AG04450 (cell line): ENCODE data around the gene BEAN1. TPM values are rescaled to one million over a fixed set of nuclear protein-coding genes. Genes with fewer than 3 reads are reported as not detected.
A peak's percentile ranks its signal among the peaks of the same experiment; 100 is the strongest.

Experiments
- CTCF ChIA-PET: fragments of 300-600, 350-600 bp; formaldehyde crosslinking; extraction: SDS; loops from one replicate; lab custom pipeline; 2022; ENCODE audit warnings: antibody characterized with exemption, inconsistent platforms; lab: Charles Lee
- POLR2A ChIA-PET: fragments of 350-600 bp; formaldehyde crosslinking; extraction: SDS; loops from one replicate; lab custom pipeline; 2021; ENCODE audit warnings: antibody characterized with exemption, inconsistent platforms; lab: Yijun Ruan, JAX
- DNase-seq: peaks from one replicate; pipeline ENCODE4 v3.0.0-alpha.2; 2011; ENCODE audit warnings: low read depth, low spot score
- H3K27ac ChIP-seq: one replicate; pipeline ENCODE4 v1.5.1; 2012; ENCODE audit warnings: low read depth, low read length, control low read depth
- H3K27me3 ChIP-seq: one replicate; pipeline ENCODE4 v1.6.0; 2012; ENCODE audit warnings: low read length; ENCODE audit not compliant: control insufficient read depth, insufficient read depth
- H3K4me3 ChIP-seq: 2 replicates; pipeline ENCODE4 v1.5.1; 2011; ENCODE audit warnings: mild to moderate bottlenecking, low read depth, low read length, control low read depth
- H3K9me3 ChIP-seq: 2 replicates; pipeline ENCODE4 v1.5.1; 2012; ENCODE audit warnings: low read length; ENCODE audit not compliant: control insufficient read depth, insufficient read depth
- CTCF ChIP-seq: IDR thresholded peaks from 2 replicates; pipeline ENCODE4 v1.5.1; 2011; ENCODE audit warnings: low read depth, low read length, control low read depth, inconsistent platforms
- polyA plus RNA-seq: library from polyadenylated mRNA; depleted of rRNA; stranded (reverse); fragments of >200 nt; gene quantifications from 2 replicates; pipeline ENCODE4 v1.2.3, GENCODE V29; 2011

BEAN1 gene
- polyA plus RNA-seq, 1 experiment: not detected

GRCh38 chr16:66477028-66477515 lies 50.0 kb downstream of the BEAN1 start:
- H3K27ac ChIP-seq: no peak overlapping the region
- H3K9me3 ChIP-seq: no peaks in the 10 kb centered on the region; the same call in 1 of the 2 replicates
- H3K27me3 ChIP-seq: peaks cover 10% of the 10 kb centered on the region
- DNase-seq: no peak
- TF ChIP-seq CTCF: no peak
- POLR2A ChIA-PET: interaction anchor here (0.6 kb wide), 1 partner anchor 27 kb away, joined by 7 read pairs; no protein-coding TSS in a partner anchor
- CTCF ChIA-PET: interaction anchor here (1.1 to 2.8 kb wide), 4 partner anchors 10 to 76 kb away, joined by 3 to 11 read pairs (median 4); partner anchors contain the start of gene CKLF
- no peak overlapping the region for H3K4me3 ChIP-seq

DNA sequence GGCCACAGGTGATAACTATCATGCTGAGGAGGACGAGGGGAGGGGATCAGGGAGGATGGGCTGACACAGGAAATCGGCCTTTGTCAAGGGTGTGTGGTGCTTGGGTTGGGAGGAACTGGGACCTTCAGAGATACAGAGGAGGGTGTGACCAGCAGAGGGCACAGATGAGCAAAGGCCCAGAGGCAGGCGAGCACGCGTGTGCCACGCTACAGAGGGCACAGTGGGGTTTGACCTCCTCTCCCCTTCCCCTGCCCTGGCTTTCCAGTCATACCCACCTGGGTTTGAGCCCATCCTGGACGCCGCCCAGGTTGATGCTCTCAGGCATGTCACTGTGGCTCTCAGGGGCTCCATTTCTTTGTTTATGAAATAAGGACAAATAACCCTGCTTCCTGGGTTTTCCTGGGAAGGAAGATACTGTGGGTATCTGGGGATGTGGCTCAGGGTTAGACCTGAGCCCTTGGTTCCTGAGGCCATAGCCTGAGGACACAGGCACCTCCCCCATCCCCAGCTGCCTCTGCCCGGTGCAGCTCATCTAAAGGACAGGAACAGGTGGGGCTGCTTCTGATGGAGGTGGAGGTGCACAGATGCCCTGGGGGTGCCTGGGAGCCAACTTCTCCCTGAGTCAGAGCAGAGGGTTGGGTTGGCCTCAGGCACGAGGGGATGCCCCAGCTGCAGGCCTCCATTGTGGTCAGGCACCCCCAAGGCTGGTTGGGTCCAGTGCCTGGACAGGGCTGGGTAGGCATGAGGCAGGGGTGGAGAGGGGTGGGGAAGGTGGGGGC lies 51.8 kb downstream of the BEAN1 start:
- ChIA-PET CTCF (interaction anchor here (0.7 to 1.8 kb wide), 2 partner anchors 10 to 37 kb away, joined by 3 to 6 read pairs; no protein-coding TSS in a partner anchor), POLR2A (no interaction called here)
- no peaks in the 10 kb centered on the region; the same call in 1 of the 2 replicates for H3K9me3 ChIP-seq
- no peak for DNase-seq
- H3K27me3 ChIP-seq: peaks cover 10% of the 10 kb centered on the region
- H3K4me3 ChIP-seq: no peak overlapping the region
- H3K27ac ChIP-seq: no peak overlapping the region
- peak; percentile 83 for TF ChIP-seq CTCF

DNA sequence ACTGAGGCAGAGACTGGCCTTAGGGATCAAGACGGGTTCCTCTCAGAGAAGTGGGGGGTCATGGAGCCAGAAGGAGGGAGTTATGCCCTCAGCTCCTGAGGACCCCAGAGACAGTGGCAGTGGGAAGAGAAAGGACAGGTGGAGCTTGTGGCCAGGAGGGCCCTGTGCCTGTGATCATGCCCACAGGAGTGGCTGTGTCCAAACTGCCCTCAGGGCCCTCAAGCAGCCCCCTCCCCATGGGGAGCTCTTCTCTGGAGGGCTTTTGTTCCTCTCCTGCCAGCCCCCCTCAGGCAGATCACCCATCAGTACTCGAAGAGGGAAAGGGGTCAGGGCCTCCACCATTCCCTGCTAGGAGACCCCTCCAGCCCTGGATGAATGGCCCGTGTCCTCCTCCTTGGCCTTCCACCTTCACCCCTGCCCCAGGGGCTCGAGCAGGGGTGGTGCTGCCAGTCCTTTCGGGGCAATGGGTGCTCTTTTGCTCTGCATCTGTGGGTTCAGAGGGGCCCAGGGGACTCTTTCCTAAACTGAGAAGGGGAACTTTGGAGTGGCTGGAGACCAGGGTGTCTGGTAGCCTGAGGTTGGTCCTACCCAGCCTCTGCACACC lies 52.7 kb downstream of the BEAN1 start:
- DNase-seq: no peak
- Histone ChIP-seq H3K9me3 (no peaks in the 10 kb centered on the region; the same call in 1 of the 2 replicates), H3K4me3 (no peak overlapping the region), H3K27me3 (peaks cover 5% of the 10 kb centered on the region), H3K27ac (no peak overlapping the region)
- ChIA-PET CTCF (interaction anchor here (0.7 to 1.8 kb wide), 3 partner anchors 9 to 73 kb away, joined by 3 to 6 read pairs (median 5); no protein-coding TSS in a partner anchor), POLR2A (no interaction called here)
- no peak for TF ChIP-seq CTCF

DNA sequence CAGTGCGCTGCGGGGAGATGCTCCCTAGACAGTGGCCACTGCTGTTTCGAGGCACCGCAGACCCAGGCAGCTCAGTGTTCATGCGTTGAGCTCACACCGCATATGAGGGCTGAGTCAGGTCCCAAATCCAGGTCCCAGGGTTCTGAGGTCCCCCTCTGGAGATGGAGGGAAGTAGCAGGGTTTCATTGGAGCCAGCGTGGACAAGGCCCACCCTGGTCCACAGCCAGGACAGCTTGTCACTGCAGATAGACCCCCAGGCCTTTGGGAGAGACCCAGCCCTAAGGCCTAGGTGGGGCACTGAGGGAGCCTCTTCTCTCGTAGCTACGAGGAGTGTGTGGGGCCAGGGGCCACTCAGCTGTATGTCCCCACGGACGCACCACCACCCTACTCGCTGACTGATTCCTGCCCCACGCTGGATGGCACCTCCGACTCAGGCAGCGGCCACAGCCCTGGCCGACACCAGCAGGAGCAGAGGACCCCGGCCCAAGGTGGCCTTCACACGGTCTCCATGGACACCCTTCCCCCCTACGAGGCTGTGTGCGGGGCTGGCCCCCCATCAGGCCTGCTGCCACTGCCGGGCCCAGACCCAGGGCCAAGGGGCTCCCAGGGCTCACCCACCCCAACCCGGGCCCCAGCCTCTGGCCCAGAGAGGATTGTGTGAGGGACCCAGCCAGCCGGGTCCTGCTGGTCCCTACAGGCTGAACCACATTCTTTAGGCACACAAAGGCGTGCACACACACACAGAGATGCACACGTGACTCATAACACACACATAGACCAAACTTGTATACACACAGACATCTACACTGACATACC lies 53.4 kb downstream of the BEAN1 start:
- Histone ChIP-seq H3K9me3 (no peaks in the 10 kb centered on the region; the same call in 1 of the 2 replicates), H3K4me3 (no peak overlapping the region), H3K27ac (no peak overlapping the region), H3K27me3 (peaks cover 3% of the 10 kb centered on the region)
- TF ChIP-seq CTCF: no peak
- POLR2A ChIA-PET: no interaction called here
- no peak for DNase-seq
- CTCF ChIA-PET: interaction anchor here (1.3 to 1.8 kb wide), 2 partner anchors 35 to 74 kb away, joined by 3 to 6 read pairs (median 5); no protein-coding TSS in a partner anchor
